GM23338 (cell line): Measurements from ENCODE around the gene OVCH1. TPM values are rescaled to one million over a fixed set of nuclear protein-coding genes. Genes with fewer than 3 reads are reported as not detected.

Source experiments
- ATAC-seq: fragments of 200-7000 bp; cut with Tn5 transposase; 3 replicates; pipeline ENCODE4 v1.9.1; 2020
- DNase-seq: peaks from one replicate; pipeline ENCODE4 v3.0.0-alpha.2; 2015; ENCODE audit warnings: low spot score
- H2AFZ ChIP-seq: fragments of 200-600 bp; sonication (generic); 2 replicates; pipeline ENCODE4 v1.8.0; 2016; ENCODE audit warnings: antibody characterized with exemption, mild to moderate bottlenecking, moderate library complexity
- H3F3A ChIP-seq: fragments of 200-600 bp; sonication (generic); replicated peaks from 2 replicates; pipeline ENCODE4 v1.8.0; 2017; ENCODE audit warnings: antibody characterized with exemption, mixed run types, low read depth
- H3K27ac ChIP-seq: fragments of 200-600 bp; sonication (generic); 2 replicates; pipeline ENCODE4 v1.6.1; 2016; ENCODE audit warnings: low read depth
- H3K27me3 ChIP-seq: fragments of 200-600 bp; sonication (generic); 2 replicates; pipeline ENCODE4 v1.8.0; 2016; ENCODE audit warnings: mild to moderate bottlenecking, mixed run types, moderate library complexity; ENCODE audit not compliant: insufficient read depth
- H3K36me3 ChIP-seq: fragments of 200-600 bp; sonication (generic); 2 replicates; pipeline ENCODE4 v1.8.0; 2016; ENCODE audit warnings: mild to moderate bottlenecking; ENCODE audit not compliant: insufficient read depth
- H3K4me1 ChIP-seq: fragments of 200-600 bp; sonication (generic); 2 replicates; pipeline ENCODE4 v1.8.0; 2016; ENCODE audit warnings: mild to moderate bottlenecking, moderate library complexity; ENCODE audit not compliant: insufficient read depth
- H3K4me2 ChIP-seq: fragments of 200-600 bp; sonication (generic); 2 replicates; pipeline ENCODE4 v1.7.1; 2017; ENCODE audit warnings: mixed run types
- H3K4me3 ChIP-seq: fragments of 200-600 bp; sonication (generic); 2 replicates; pipeline ENCODE4 v1.6.1; 2016; ENCODE audit warnings: mixed run types
- H3K79me2 ChIP-seq: fragments of 200-600 bp; sonication (generic); replicated peaks from 2 replicates; pipeline ENCODE4 v1.8.0; 2017; ENCODE audit warnings: mild to moderate bottlenecking; ENCODE audit not compliant: insufficient read depth
- H3K9me2 ChIP-seq: fragments of 200-600 bp; sonication (generic); 2 replicates; pipeline ENCODE4 v1.8.0; 2017; ENCODE audit not compliant: insufficient read depth
- H4K20me1 ChIP-seq: fragments of 200-600 bp; sonication (generic); replicated peaks from 2 replicates; pipeline ENCODE4 v1.8.0; 2017; ENCODE audit warnings: mild to moderate bottlenecking; ENCODE audit not compliant: insufficient read depth
- H3K27ac Mint-ChIP-seq: 2 replicates; pipeline ENCODE4 v1.8.0; 2020; ENCODE audit warnings: inconsistent platforms, mild to moderate bottlenecking, moderate library complexity, mixed read lengths
- H3K27me3 Mint-ChIP-seq: 3 replicates; pipeline ENCODE4 v1.8.0; 2022; ENCODE audit warnings: low read depth, mild to moderate bottlenecking, moderate library complexity, mixed read lengths, inconsistent platforms; ENCODE audit not compliant: insufficient read depth, poor library complexity
- H3K36me3 Mint-ChIP-seq: 3 replicates; pipeline ENCODE4 v1.8.0; 2021; ENCODE audit warnings: low read depth, mild to moderate bottlenecking, inconsistent platforms, moderate library complexity, mixed read lengths
- H3K4me1 Mint-ChIP-seq: 3 replicates; pipeline ENCODE4 v1.8.0; 2020; ENCODE audit warnings: mild to moderate bottlenecking, inconsistent platforms, mixed read lengths
- H3K4me3 Mint-ChIP-seq: 3 replicates; pipeline ENCODE4 v1.8.0; 2021; ENCODE audit warnings: moderate library complexity, mild to moderate bottlenecking, inconsistent platforms, mixed read lengths
- H3K9me3 Mint-ChIP-seq: 3 replicates; pipeline ENCODE4 v1.8.0; 2020; ENCODE audit warnings: moderate library complexity, mild to moderate bottlenecking, inconsistent platforms, mixed read lengths
- EZH2phosphoT487 ChIP-seq: fragments of 200-600 bp; sonication (generic); IDR thresholded peaks from one replicate; pipeline ENCODE4 v1.8.1; 2018; ENCODE audit warnings: antibody characterized with exemption; ENCODE audit not compliant: unreplicated experiment
- JUNB ChIP-seq: IDR thresholded peaks from one replicate; pipeline ENCODE4 v1.6.1; 2016; ENCODE audit warnings: antibody characterized with exemption; ENCODE audit not compliant: unreplicated experiment
- NANOG ChIP-seq: IDR thresholded peaks from 2 replicates; pipeline ENCODE4 v1.6.1; 2016; ENCODE audit warnings: antibody characterized with exemption, borderline replicate concordance
- STAT1 ChIP-seq: IDR thresholded peaks from one replicate; pipeline ENCODE4 v1.6.1; 2016; ENCODE audit warnings: antibody characterized with exemption; ENCODE audit not compliant: unreplicated experiment
- ZNF114 ChIP-seq: fragments of 250-450 bp; sonication (Bioruptor Pico); IDR thresholded peaks from 2 replicates; pipeline ENCODE4 v1.5.0; 2020; ENCODE audit warnings: mild to moderate bottlenecking, moderate library complexity
- ZNF331 ChIP-seq: fragments of 250-450 bp; sonication (Bioruptor Pico); IDR thresholded peaks from 2 replicates; pipeline ENCODE4 v1.5.0; 2020; ENCODE audit warnings: low read depth, mild to moderate bottlenecking, moderate library complexity
- polyA plus RNA-seq: library from polyadenylated mRNA; unstranded; fragments of >200 nt; fragmentation: Nextera tagmentation; extraction: Ambion mirVana; gene quantifications from 2 replicates; pipeline ENCODE4 v1.2.1, GENCODE V29; 2016
- total RNA-seq: library from RNA; depleted of rRNA; stranded (reverse); fragments of >200 nt; shearing (Covaris generic); gene quantifications from 2 replicates; pipeline ENCODE4 v1.2.3, GENCODE V29; 2014
- TF ChIP-seq, protein P1 (sequence below): IDR thresholded peaks from 2 replicates; pipeline ENCODE4 v1.6.1; 2016; ENCODE audit warnings: antibody characterized with exemption
- TF ChIP-seq, protein P2 (sequence below): IDR thresholded peaks from one replicate; pipeline ENCODE4 v1.6.1; 2018; ENCODE audit warnings: antibody characterized with exemption; ENCODE audit not compliant: unreplicated experiment
- TF ChIP-seq, protein P3 (sequence below): fragments of 250-450 bp; sonication (Bioruptor Pico); IDR thresholded peaks from 2 replicates; pipeline ENCODE4 v1.5.0; 2020; ENCODE audit warnings: mild to moderate bottlenecking, moderate library complexity

OVCH1 gene
- total and polyA plus RNA-seq, 2 experiments from 2014 or later, result not detected

DNA sequence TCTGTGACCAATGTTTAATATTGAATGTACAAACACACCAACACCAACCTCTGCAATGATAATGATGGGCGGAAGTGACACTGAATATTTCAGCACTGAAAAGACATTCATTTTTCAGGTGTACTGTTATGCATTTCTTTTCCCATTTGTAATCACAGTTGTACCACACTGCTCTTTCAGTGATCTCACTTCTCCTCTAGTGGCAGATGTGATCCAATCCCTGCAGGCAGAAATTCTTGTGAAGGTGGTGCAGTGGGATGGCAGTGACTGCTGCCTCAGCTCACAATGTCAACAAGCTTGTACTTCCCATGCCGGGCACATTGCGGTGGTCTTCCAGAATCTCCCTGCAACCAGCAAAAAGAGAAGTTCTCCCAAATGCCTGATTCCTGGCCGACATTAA is 93.5 kb downstream of the OVCH1 start:
- Histone ChIP-seq H3K4me3 (no peak overlapping the region), H4K20me1 (no peaks in the 10 kb centered on the region), H3K36me3 (no peaks in the 10 kb centered on the region), H3K27ac (no peak overlapping the region), H3K79me2 (no peaks in the 10 kb centered on the region), H3K4me2 (no peak overlapping the region), H3K4me1 (no peaks in the 10 kb centered on the region), H3F3A (no peaks in the 10 kb centered on the region), H3K27me3 (no peaks in the 10 kb centered on the region), H2AFZ (no peak overlapping the region; the same call in 1 of the 2 replicates), H3K9me2 (no peaks in the 10 kb centered on the region)
- H3K4me1 Mint-ChIP-seq, result no peaks in the 10 kb centered on the region
- ATAC-seq (no peak), DNase-seq (peak; percentile 10)
- 0 out of 3 replicates have a peak, but pooled peaks cover 2% of the 10 kb centered on the region for H3K9me3 Mint-ChIP-seq
- H3K4me3 Mint-ChIP-seq, result no peak overlapping the region
- no peak overlapping the region for H3K27ac Mint-ChIP-seq
- peaks cover 2% of the 10 kb centered on the region for H3K27me3 Mint-ChIP-seq
- TF ChIP-seq, protein P1, sequence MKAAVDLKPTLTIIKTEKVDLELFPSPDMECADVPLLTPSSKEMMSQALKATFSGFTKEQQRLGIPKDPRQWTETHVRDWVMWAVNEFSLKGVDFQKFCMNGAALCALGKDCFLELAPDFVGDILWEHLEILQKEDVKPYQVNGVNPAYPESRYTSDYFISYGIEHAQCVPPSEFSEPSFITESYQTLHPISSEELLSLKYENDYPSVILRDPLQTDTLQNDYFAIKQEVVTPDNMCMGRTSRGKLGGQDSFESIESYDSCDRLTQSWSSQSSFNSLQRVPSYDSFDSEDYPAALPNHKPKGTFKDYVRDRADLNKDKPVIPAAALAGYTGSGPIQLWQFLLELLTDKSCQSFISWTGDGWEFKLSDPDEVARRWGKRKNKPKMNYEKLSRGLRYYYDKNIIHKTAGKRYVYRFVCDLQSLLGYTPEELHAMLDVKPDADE, result no peak
- TF ChIP-seq NANOG (no peak), ZNF331 (no peak), ZNF114 (CRISPR knock-in tag) (no peak), EZH2phosphoT487 (no peak), JUNB (no peak)
- TF ChIP-seq, protein P2, sequence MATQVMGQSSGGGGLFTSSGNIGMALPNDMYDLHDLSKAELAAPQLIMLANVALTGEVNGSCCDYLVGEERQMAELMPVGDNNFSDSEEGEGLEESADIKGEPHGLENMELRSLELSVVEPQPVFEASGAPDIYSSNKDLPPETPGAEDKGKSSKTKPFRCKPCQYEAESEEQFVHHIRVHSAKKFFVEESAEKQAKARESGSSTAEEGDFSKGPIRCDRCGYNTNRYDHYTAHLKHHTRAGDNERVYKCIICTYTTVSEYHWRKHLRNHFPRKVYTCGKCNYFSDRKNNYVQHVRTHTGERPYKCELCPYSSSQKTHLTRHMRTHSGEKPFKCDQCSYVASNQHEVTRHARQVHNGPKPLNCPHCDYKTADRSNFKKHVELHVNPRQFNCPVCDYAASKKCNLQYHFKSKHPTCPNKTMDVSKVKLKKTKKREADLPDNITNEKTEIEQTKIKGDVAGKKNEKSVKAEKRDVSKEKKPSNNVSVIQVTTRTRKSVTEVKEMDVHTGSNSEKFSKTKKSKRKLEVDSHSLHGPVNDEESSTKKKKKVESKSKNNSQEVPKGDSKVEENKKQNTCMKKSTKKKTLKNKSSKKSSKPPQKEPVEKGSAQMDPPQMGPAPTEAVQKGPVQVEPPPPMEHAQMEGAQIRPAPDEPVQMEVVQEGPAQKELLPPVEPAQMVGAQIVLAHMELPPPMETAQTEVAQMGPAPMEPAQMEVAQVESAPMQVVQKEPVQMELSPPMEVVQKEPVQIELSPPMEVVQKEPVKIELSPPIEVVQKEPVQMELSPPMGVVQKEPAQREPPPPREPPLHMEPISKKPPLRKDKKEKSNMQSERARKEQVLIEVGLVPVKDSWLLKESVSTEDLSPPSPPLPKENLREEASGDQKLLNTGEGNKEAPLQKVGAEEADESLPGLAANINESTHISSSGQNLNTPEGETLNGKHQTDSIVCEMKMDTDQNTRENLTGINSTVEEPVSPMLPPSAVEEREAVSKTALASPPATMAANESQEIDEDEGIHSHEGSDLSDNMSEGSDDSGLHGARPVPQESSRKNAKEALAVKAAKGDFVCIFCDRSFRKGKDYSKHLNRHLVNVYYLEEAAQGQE, result no peak
- H3K36me3 Mint-ChIP-seq, result no peaks in the 10 kb centered on the region

DNA sequence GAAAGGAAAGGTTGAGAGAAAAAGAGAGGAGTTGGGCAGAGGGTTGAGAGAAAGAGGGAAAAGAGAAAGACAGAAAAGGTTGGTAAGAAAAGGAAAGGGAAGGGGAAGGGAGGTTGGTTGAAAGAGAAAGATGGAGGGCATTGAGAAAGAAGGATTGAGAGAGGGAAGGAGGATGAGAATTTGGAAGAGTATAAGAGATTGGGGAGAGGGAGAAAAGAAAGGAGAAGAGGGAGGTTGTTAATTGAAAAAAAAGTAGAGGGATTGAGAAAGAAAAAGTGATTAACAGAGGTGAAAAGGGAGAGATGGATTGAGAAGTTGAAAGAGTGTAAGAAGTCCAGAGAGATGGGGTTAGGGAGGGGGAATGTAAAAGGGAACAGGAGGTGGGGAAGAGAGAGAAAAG is 95.0 kb downstream of the OVCH1 start:
- no peaks in the 10 kb centered on the region for H4K20me1 ChIP-seq
- H3K4me2 ChIP-seq, result no peak overlapping the region
- no peaks in the 10 kb centered on the region for H3K9me2 ChIP-seq
- H3K4me1 Mint-ChIP-seq, result no peaks in the 10 kb centered on the region
- DNase-seq, result no peak
- no peaks in the 10 kb centered on the region for H3K4me1 ChIP-seq
- no peak overlapping the region for H3K4me3 Mint-ChIP-seq
- no peaks in the 10 kb centered on the region for H3K36me3 Mint-ChIP-seq
- H3F3A ChIP-seq, result no peaks in the 10 kb centered on the region
- H3K27me3 Mint-ChIP-seq, result peaks cover 2% of the 10 kb centered on the region
- no peak for ATAC-seq
- H3K4me3 ChIP-seq, result no peak overlapping the region
- H3K27ac Mint-ChIP-seq, result no peak overlapping the region
- H3K36me3 ChIP-seq, result no peaks in the 10 kb centered on the region
- no peaks in the 10 kb centered on the region for H3K79me2 ChIP-seq
- H3K27ac ChIP-seq, result no peak overlapping the region
- no peaks in the 10 kb centered on the region for H3K27me3 ChIP-seq
- no peak overlapping the region for H2AFZ ChIP-seq
- H3K9me3 Mint-ChIP-seq, result no peaks in the 10 kb centered on the region
- TF ChIP-seq, protein P3, sequence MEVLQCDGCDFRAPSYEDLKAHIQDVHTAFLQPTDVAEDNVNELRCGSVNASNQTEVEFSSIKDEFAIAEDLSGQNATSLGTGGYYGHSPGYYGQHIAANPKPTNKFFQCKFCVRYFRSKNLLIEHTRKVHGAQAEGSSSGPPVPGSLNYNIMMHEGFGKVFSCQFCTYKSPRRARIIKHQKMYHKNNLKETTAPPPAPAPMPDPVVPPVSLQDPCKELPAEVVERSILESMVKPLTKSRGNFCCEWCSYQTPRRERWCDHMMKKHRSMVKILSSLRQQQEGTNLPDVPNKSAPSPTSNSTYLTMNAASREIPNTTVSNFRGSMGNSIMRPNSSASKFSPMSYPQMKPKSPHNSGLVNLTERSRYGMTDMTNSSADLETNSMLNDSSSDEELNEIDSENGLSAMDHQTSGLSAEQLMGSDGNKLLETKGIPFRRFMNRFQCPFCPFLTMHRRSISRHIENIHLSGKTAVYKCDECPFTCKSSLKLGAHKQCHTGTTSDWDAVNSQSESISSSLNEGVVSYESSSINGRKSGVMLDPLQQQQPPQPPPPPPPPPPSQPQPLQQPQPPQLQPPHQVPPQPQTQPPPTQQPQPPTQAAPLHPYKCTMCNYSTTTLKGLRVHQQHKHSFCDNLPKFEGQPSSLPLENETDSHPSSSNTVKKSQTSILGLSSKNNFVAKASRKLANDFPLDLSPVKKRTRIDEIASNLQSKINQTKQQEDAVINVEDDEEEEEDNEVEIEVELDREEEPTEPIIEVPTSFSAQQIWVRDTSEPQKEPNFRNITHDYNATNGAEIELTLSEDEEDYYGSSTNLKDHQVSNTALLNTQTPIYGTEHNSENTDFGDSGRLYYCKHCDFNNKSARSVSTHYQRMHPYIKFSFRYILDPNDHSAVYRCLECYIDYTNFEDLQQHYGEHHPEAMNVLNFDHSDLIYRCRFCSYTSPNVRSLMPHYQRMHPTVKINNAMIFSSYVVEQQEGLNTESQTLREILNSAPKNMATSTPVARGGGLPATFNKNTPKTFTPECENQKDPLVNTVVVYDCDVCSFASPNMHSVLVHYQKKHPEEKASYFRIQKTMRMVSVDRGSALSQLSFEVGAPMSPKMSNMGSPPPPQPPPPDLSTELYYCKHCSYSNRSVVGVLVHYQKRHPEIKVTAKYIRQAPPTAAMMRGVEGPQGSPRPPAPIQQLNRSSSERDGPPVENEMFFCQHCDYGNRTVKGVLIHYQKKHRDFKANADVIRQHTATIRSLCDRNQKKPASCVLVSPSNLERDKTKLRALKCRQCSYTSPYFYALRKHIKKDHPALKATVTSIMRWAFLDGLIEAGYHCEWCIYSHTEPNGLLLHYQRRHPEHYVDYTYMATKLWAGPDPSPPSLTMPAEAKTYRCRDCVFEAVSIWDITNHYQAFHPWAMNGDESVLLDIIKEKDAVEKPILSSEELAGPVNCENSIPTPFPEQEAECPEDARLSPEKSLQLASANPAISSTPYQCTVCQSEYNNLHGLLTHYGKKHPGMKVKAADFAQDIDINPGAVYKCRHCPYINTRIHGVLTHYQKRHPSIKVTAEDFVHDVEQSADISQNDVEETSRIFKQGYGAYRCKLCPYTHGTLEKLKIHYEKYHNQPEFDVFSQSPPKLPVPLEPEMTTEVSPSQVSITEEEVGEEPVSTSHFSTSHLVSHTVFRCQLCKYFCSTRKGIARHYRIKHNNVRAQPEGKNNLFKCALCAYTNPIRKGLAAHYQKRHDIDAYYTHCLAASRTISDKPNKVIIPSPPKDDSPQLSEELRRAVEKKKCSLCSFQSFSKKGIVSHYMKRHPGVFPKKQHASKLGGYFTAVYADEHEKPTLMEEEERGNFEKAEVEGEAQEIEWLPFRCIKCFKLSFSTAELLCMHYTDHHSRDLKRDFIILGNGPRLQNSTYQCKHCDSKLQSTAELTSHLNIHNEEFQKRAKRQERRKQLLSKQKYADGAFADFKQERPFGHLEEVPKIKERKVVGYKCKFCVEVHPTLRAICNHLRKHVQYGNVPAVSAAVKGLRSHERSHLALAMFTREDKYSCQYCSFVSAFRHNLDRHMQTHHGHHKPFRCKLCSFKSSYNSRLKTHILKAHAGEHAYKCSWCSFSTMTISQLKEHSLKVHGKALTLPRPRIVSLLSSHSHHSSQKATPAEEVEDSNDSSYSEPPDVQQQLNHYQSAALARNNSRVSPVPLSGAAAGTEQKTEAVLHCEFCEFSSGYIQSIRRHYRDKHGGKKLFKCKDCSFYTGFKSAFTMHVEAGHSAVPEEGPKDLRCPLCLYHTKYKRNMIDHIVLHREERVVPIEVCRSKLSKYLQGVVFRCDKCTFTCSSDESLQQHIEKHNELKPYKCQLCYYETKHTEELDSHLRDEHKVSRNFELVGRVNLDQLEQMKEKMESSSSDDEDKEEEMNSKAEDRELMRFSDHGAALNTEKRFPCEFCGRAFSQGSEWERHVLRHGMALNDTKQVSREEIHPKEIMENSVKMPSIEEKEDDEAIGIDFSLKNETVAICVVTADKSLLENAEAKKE (CRISPR knock-in tag), result no peak
- TF ChIP-seq, protein P1, result no peak
- no peak for TF ChIP-seq STAT1
- TF ChIP-seq ZNF331, result no peak
- no peak for TF ChIP-seq ZNF114 (CRISPR knock-in tag)
- no peak for TF ChIP-seq EZH2phosphoT487
